SK-N-SH (cell line): Measurements from ENCODE around the gene FGF19. TPM values are rescaled to one million over a fixed set of nuclear protein-coding genes. Genes with fewer than 3 reads are reported as not detected.

Experiments used
- CTCF ChIA-PET: fragments of 300-600, 350-600 bp; formaldehyde crosslinking; extraction: SDS; loops from one replicate; lab custom pipeline; 2021; lab: Yijun Ruan, JAX
- POLR2A ChIA-PET: fragments of 350-600 bp; sonication (Branson Sonifier 250); formaldehyde crosslinking; extraction: SDS; loops from one replicate; lab custom pipeline; 2020; ENCODE audit warnings: antibody characterized with exemption, inconsistent platforms; lab: Yijun Ruan, JAX
- DNase-seq: peaks from one replicate; pipeline ENCODE4 v3.0.0; 2012
- H2AFZ ChIP-seq: fragments of 200-600 bp; sonication (generic); 2 replicates; pipeline ENCODE4 v1.8.1; 2016; ENCODE audit warnings: antibody characterized with exemption, mild to moderate bottlenecking, low read depth
- H3F3A ChIP-seq: fragments of 200-600 bp; sonication (generic); replicated peaks from 2 replicates; pipeline ENCODE3; 2016; ENCODE audit warnings: antibody characterized with exemption, mild to moderate bottlenecking; ENCODE audit not compliant: insufficient read depth
- H3K27ac ChIP-seq, 2 experiments: fragments of 200-500 bp in 1 of 2; fragments of 200-600 bp in 1 of 2; sonication (Bioruptor generic) in 1 of 2; sonication (generic), shearing (Covaris generic) in 1 of 2; 2 replicates each; pipeline versions ENCODE4 v1.5.1 to v1.6.1; 2014 to 2016; ENCODE audit warnings: low read depth in 2 of 2, inconsistent platforms in 1 of 2, low read length in 1 of 2, mild to moderate bottlenecking in 1 of 2, mixed read lengths in 1 of 2
- H3K27me3 ChIP-seq: fragments of 200-600 bp; sonication (generic), shearing (Covaris generic); 2 replicates; pipeline ENCODE4 v1.6.1; 2016; ENCODE audit warnings: mixed run types; ENCODE audit not compliant: insufficient read depth
- H3K36me3 ChIP-seq, 2 experiments: fragments of 200-500 bp in 1 of 2; fragments of 200-600 bp in 1 of 2; sonication (Bioruptor generic) in 1 of 2; sonication (generic) in 1 of 2; replicated peaks in 1 of 2; 2 replicates each; pipeline versions ENCODE3 to v1.5.1; 2014 to 2016; ENCODE audit warnings: low read length in 1 of 2, mild to moderate bottlenecking in 1 of 2; ENCODE audit not compliant: insufficient read depth in 2 of 2, control insufficient read depth in 1 of 2
- H3K4me1 ChIP-seq, 2 experiments: fragments of 200-500 bp in 1 of 2; fragments of 200-600 bp in 1 of 2; sonication (Bioruptor generic) in 1 of 2; sonication (generic), shearing (Covaris generic) in 1 of 2; 2 replicates each; pipeline versions ENCODE4 v1.5.1 to v1.6.1; 2014 to 2016; ENCODE audit warnings: low read depth in 1 of 2, low read length in 1 of 2, mixed run types in 1 of 2; ENCODE audit not compliant: insufficient read depth in 2 of 2, control insufficient read depth in 1 of 2
- H3K4me2 ChIP-seq: fragments of 200-600 bp; sonication (generic), shearing (Covaris generic); 2 replicates; pipeline ENCODE4 v1.6.1; 2017; ENCODE audit warnings: mixed run types
- H3K4me3 ChIP-seq, 2 experiments: fragments of 200-500 bp in 1 of 2; fragments of 200-600 bp in 1 of 2; sonication (Bioruptor generic) in 1 of 2; sonication (generic), shearing (Covaris generic) in 1 of 2; 2 replicates each; pipeline versions ENCODE4 v1.5.1 to v1.8.1; 2014 to 2016; ENCODE audit warnings: low read depth in 2 of 2, inconsistent platforms in 1 of 2, low read length in 1 of 2, mild to moderate bottlenecking in 1 of 2, mixed read lengths in 1 of 2, moderate library complexity in 1 of 2
- H3K79me2 ChIP-seq: fragments of 200-600 bp; sonication (generic); 2 replicates; pipeline ENCODE4 v1.8.1; 2017; ENCODE audit warnings: mild to moderate bottlenecking; ENCODE audit not compliant: insufficient read depth
- H3K9ac ChIP-seq: fragments of 200-600 bp; sonication (generic); 2 replicates; pipeline ENCODE4 v1.6.1; 2017; ENCODE audit warnings: mixed run types
- H3K9me2 ChIP-seq: fragments of 200-600 bp; sonication (generic); 2 replicates; pipeline ENCODE4 v1.6.1; 2017; ENCODE audit warnings: mixed run types
- H3K9me3 ChIP-seq: fragments of 200-600 bp; sonication (generic); 2 replicates; pipeline ENCODE4 v1.6.1; 2017; ENCODE audit warnings: mixed run types, mild to moderate bottlenecking, moderate library complexity
- H4K20me1 ChIP-seq: fragments of 200-600 bp; sonication (generic); 2 replicates; pipeline ENCODE4 v1.6.1; 2017; ENCODE audit warnings: mild to moderate bottlenecking, mixed run types; ENCODE audit not compliant: insufficient read depth
- CHD2 ChIP-seq: fragments of 150-350 bp; IDR thresholded peaks from 2 replicates; pipeline ENCODE4 v1.6.1; 2018; ENCODE audit warnings: low read length; ENCODE audit not compliant: partially characterized antibody
- CTCF ChIP-seq: fragments of 200-600 bp; sonication (generic); IDR thresholded peaks from 2 replicates; pipeline ENCODE4 v1.6.1; 2017; ENCODE audit warnings: antibody characterized with exemption, mild to moderate bottlenecking, moderate library complexity
- ELF1 ChIP-seq: IDR thresholded peaks from 2 replicates; pipeline ENCODE4 v1.4.0; 2012
- FOXJ3 ChIP-seq: sonication (generic); formaldehyde crosslinking; IDR thresholded peaks from 2 replicates; pipeline ENCODE4 v1.5.1; 2020; ENCODE audit warnings: mild to moderate bottlenecking, missing genetic modification reagents
- MEF2A ChIP-seq: IDR thresholded peaks from 2 replicates; pipeline ENCODE4 v1.4.0; 2012; ENCODE audit warnings: low read depth, borderline replicate concordance
- RAD21 ChIP-seq: IDR thresholded peaks from 2 replicates; pipeline ENCODE4 v1.6.1; 2012; ENCODE audit warnings: mild to moderate bottlenecking, low read length
- RCOR1 ChIP-seq: fragments of 150-350 bp; IDR thresholded peaks from 2 replicates; pipeline ENCODE4 v1.6.1; 2017; ENCODE audit warnings: antibody characterized with exemption, low read length
- RXRA ChIP-seq: IDR thresholded peaks from 2 replicates; pipeline ENCODE4 v1.4.0; 2012; ENCODE audit warnings: low read depth, mild to moderate bottlenecking, borderline replicate concordance
- SIN3A ChIP-seq: IDR thresholded peaks from 2 replicates; pipeline ENCODE4 v1.6.1; 2012; ENCODE audit warnings: low read depth, mild to moderate bottlenecking, low read length, moderate library complexity, borderline replicate concordance
- SMC3 ChIP-seq: IDR thresholded peaks from 2 replicates; pipeline ENCODE4 v1.6.1; 2012; ENCODE audit warnings: low read depth, low read length, improper control_type of control experiment
- ZBTB33 ChIP-seq: IDR thresholded peaks from 2 replicates; pipeline ENCODE4 v1.4.0; 2012; ENCODE audit warnings: low read depth, borderline replicate concordance
- WGBS: methylation state at CpG from one replicate; pipeline ENCODE4 v1.1.6; 2017; ENCODE audit warnings: low lambda C conversion rate; 5-methylcytosine and 5-hydroxymethylcytosine counted together
- polyA plus RNA-seq, 3 experiments: library from polyadenylated mRNA; depleted of rRNA; stranded (reverse); fragments of >200 nt; gene quantifications; 2 replicates each; pipeline ENCODE4 v1.2.3, GENCODE V29; 2012

FGF19 gene
- polyA plus RNA-seq, 1 of the 3 experiments (the other 2 are of a cell fraction): not detected

- H3K4me3 ChIP-seq: no peak overlapping the region
- no peaks in the 10 kb centered on the region for H3K27me3 ChIP-seq
- TF ChIP-seq MEF2A (no peak), CTCF (peak; percentile 47), ELF1 (no peak), SIN3A (no peak), RCOR1 (no peak), ZBTB33 (no peak), FOXJ3 (CRISPR knock-in tag) (no peak), SMC3 (0 out of 2 replicates have a peak, but pooled peaks have one; percentile 22), RAD21 (peak; percentile 59), CHD2 (no peak)
- H3K9ac ChIP-seq: no peak overlapping the region
- H4K20me1 ChIP-seq: no peaks in the 10 kb centered on the region
- H3K27ac ChIP-seq: no peak overlapping the region
- no peaks in the 10 kb centered on the region for H3K9me3 ChIP-seq
- H3K79me2 ChIP-seq: no peaks in the 10 kb centered on the region
- ChIA-PET CTCF (interaction anchor here (0.6 to 4.9 kb wide), 23 partner anchors 9 to 613 kb away, joined by 3 to 55 read pairs (median 4); no protein-coding TSS in a partner anchor), POLR2A (no interaction called here)
- H3F3A ChIP-seq: peaks cover 4% of the 10 kb centered on the region
- H3K4me1 ChIP-seq: no peaks in the 10 kb centered on the region; a peak in 1 of 4 replicates
- H3K36me3 ChIP-seq: no peaks in the 10 kb centered on the region
- no peak for DNase-seq
- H2AFZ ChIP-seq: no peak overlapping the region
- no peak overlapping the region for H3K4me2 ChIP-seq
- WGBS: 55% methylated on average over 9 of the region's 9 CpGs
- H3K9me2 ChIP-seq: no peaks in the 10 kb centered on the region
These were observed 20.0 kb downstream of the FGF19 start for GRCh38 chr11:69683764-69684333.

- H3K27me3 ChIP-seq: no peaks in the 10 kb centered on the region
- no peak for TF ChIP-seq RXRA
- TF ChIP-seq, all 33 proteins: peak for 0
These were observed 21.0 kb downstream of the FGF19 start for GRCh38 chr11:69682681-69683326.

More at GRCh38 chr11:69682681-69683326, 21.0 kb downstream of the FGF19 start:
- no peak overlapping the region for H2AFZ ChIP-seq
- H3K4me1 ChIP-seq: no peaks in the 10 kb centered on the region; a peak in 1 of 4 replicates
- H3K36me3 ChIP-seq: no peaks in the 10 kb centered on the region
- peaks cover 7% of the 10 kb centered on the region for H3F3A ChIP-seq
- ChIA-PET CTCF (interaction anchor here (1.1 to 4.9 kb wide), 4 partner anchors 13 to 581 kb away, joined by 3 to 55 read pairs (median 15); no protein-coding TSS in a partner anchor), POLR2A (no interaction called here)
- H3K27ac ChIP-seq: no peak overlapping the region
- DNase-seq: no peak
- WGBS: 95% methylated on average over 6 of the region's 7 CpGs
- H3K9ac ChIP-seq: no peak overlapping the region
- no peaks in the 10 kb centered on the region for H3K9me3 ChIP-seq
- H3K79me2 ChIP-seq: no peaks in the 10 kb centered on the region
- H3K4me2 ChIP-seq: no peak overlapping the region
- H3K9me2 ChIP-seq: no peaks in the 10 kb centered on the region
- no peak overlapping the region for H3K4me3 ChIP-seq
- H4K20me1 ChIP-seq: no peaks in the 10 kb centered on the region
